ENCODE results near the gene CEMIP.
A peak's percentile ranks its signal among the peaks of the same experiment; 100 is the strongest.

The CEMIP gene

GRCh38 chr15:80967451-80967850 lies 188.3 kb downstream of the CEMIP start:
- TF ChIP-seq SPI1 (IDR thresholded peaks at IDR 0.05; ENCODE audit: borderline replicate concordance, low read depth) (no peak), CTCF (IDR thresholded peaks at IDR 0.05; ENCODE audit: insufficient read depth, low read length) (no peak)
- H3K27me3 ChIP-seq (ENCODE audit: insufficient read depth, poor library complexity, severe bottlenecking) = no peaks in the 10 kb centered on the region
- DNase-seq (ENCODE audit: low read depth in 1 of 2, low spot score in 1 of 2) = no peak
- no peak overlapping the region for H3K27ac ChIP-seq (replicated peaks)
- H3K4me3 ChIP-seq (replicated peaks; ENCODE audit: insufficient read depth, low read length) = no peak overlapping the region

- no peak for DNase-seq (ENCODE audit: low read depth in 1 of 2, low spot score in 1 of 2)
- TF ChIP-seq CTCF (IDR thresholded peaks at IDR 0.05; ENCODE audit: insufficient read depth, low read length) = no peak
- no peak for TF ChIP-seq POLR2AphosphoS5 (IDR thresholded peaks at IDR 0.05; ENCODE audit: low read depth)
- no peak for TF ChIP-seq REST (IDR thresholded peaks at IDR 0.05; ENCODE audit: insufficient replicate concordance, low read depth)
- no peak for TF ChIP-seq GABPA (IDR thresholded peaks at IDR 0.05; ENCODE audit: low read depth)
- no peak for TF ChIP-seq SPI1 (IDR thresholded peaks at IDR 0.05; ENCODE audit: borderline replicate concordance, low read depth)
- Histone ChIP-seq H3K27me3 (ENCODE audit: insufficient read depth, poor library complexity, severe bottlenecking) (no peaks in the 10 kb centered on the region), H3K4me3 (replicated peaks; ENCODE audit: insufficient read depth, low read length) (no peak overlapping the region), H3K27ac (replicated peaks) (no peak overlapping the region)
Observed at GRCh38 chr15:80967991-80968510, 188.9 kb downstream of the CEMIP start.

- H3K27me3 ChIP-seq (ENCODE audit: insufficient read depth, poor library complexity, severe bottlenecking) = no peaks in the 10 kb centered on the region
- no peak for DNase-seq (ENCODE audit: low read depth in 1 of 2, low spot score in 1 of 2)
- H3K4me3 ChIP-seq (replicated peaks; ENCODE audit: insufficient read depth, low read length) = no peak overlapping the region
- TF ChIP-seq CTCF (IDR thresholded peaks at IDR 0.05; ENCODE audit: insufficient read depth, low read length) (no peak), REST (IDR thresholded peaks at IDR 0.05; ENCODE audit: insufficient replicate concordance, low read depth) (no peak), GABPA (IDR thresholded peaks at IDR 0.05; ENCODE audit: low read depth) (no peak), POLR2AphosphoS5 (IDR thresholded peaks at IDR 0.05; ENCODE audit: low read depth) (no peak), SPI1 (IDR thresholded peaks at IDR 0.05; ENCODE audit: borderline replicate concordance, low read depth) (no peak)
- no peak overlapping the region for H3K27ac ChIP-seq (replicated peaks)
Observed at GRCh38 chr15:80969316-80969715, 190.1 kb downstream of the CEMIP start.

GRCh38 chr15:80970018-80970657 lies 191.0 kb downstream of the CEMIP start:
- Histone ChIP-seq H3K4me3 (replicated peaks; ENCODE audit: insufficient read depth, low read length) (no peak overlapping the region), H3K27me3 (ENCODE audit: insufficient read depth, poor library complexity, severe bottlenecking) (no peaks in the 10 kb centered on the region), H3K27ac (replicated peaks) (no peak overlapping the region)
- peak in 1 of 2 experiments; percentile 48 for DNase-seq (ENCODE audit: low read depth in 1 of 2, low spot score in 1 of 2)
- TF ChIP-seq SPI1 (IDR thresholded peaks at IDR 0.05; ENCODE audit: borderline replicate concordance, low read depth) (no peak), GABPA (IDR thresholded peaks at IDR 0.05; ENCODE audit: low read depth) (no peak), CTCF (IDR thresholded peaks at IDR 0.05; ENCODE audit: insufficient read depth, low read length) (peak; percentile 34)

Data from HL-60 (cell line).